Karpas-422 (cell line): ENCODE measurements around the gene CATSPER1. TPM values are rescaled to one million over a fixed set of nuclear protein-coding genes. Genes with fewer than 3 reads are reported as not detected.
A peak's percentile ranks its signal among the peaks of the same experiment; 100 is the strongest.

Source experiments
- DNase-seq: peaks from one replicate; pipeline ENCODE4 v3.0.0-alpha.2; 2015
- H2AFZ ChIP-seq: fragments of 200-600 bp; sonication (generic); 2 replicates; pipeline ENCODE4 v1.6.1; 2014; ENCODE audit warnings: antibody characterized with exemption, low read length, mixed read lengths
- H3K27ac ChIP-seq: fragments of 200-600 bp; sonication (generic); 2 replicates; pipeline ENCODE4 v1.5.1; 2014; ENCODE audit warnings: mild to moderate bottlenecking, low read length, moderate library complexity
- H3K27me3 ChIP-seq: fragments of 200-600 bp; sonication (generic); 2 replicates; pipeline ENCODE4 v1.6.1; 2014; ENCODE audit warnings: low read length, mixed read lengths
- H3K36me3 ChIP-seq: fragments of 200-600 bp; sonication (generic); 2 replicates; pipeline ENCODE4 v1.6.1; 2014; ENCODE audit warnings: low read length, mixed read lengths; ENCODE audit not compliant: insufficient read depth
- H3K4me1 ChIP-seq: fragments of 200-600 bp; sonication (generic); 2 replicates; pipeline ENCODE4 v1.6.1; 2014; ENCODE audit warnings: mild to moderate bottlenecking, low read length, mixed read lengths
- H3K4me2 ChIP-seq: fragments of 200-600 bp; sonication (generic); 2 replicates; pipeline ENCODE4 v1.6.1; 2014; ENCODE audit warnings: low read length, low read depth, mild to moderate bottlenecking; ENCODE audit not compliant: poor library complexity, severe bottlenecking
- H3K4me3 ChIP-seq: fragments of 200-600 bp; sonication (generic); 2 replicates; pipeline ENCODE4 v1.5.1; 2014; ENCODE audit warnings: mild to moderate bottlenecking, antibody characterized with exemption, low read length, mixed read lengths
- H3K79me2 ChIP-seq: fragments of 200-600 bp; sonication (generic); 2 replicates; pipeline ENCODE4 v1.6.1; 2014; ENCODE audit warnings: mild to moderate bottlenecking, low read length, mixed read lengths
- H3K9ac ChIP-seq: fragments of 200-600 bp; sonication (generic); 2 replicates; pipeline ENCODE4 v1.6.0; 2014; ENCODE audit warnings: low read length
- H3K9me2 ChIP-seq: fragments of 200-600 bp; sonication (generic), shearing (Covaris generic); replicated peaks from 2 replicates; pipeline ENCODE4 v1.6.0; 2014; ENCODE audit warnings: mild to moderate bottlenecking, low read length, moderate library complexity; ENCODE audit not compliant: insufficient read depth
- H3K9me3 ChIP-seq: fragments of 300-700, 200-600 bp; sonication (generic); 2 replicates; pipeline ENCODE4 v1.6.1; 2014; ENCODE audit warnings: low read length, mixed read lengths
- H4K20me1 ChIP-seq: fragments of 200-600 bp; sonication (generic); 2 replicates; pipeline ENCODE4 v1.6.1; 2014; ENCODE audit warnings: mild to moderate bottlenecking, antibody characterized with exemption, low read length, low read depth; ENCODE audit not compliant: insufficient read depth
- total RNA-seq: library from RNA; depleted of rRNA; stranded (reverse); fragments of >200 nt; shearing (Covaris generic); gene quantifications from 2 replicates; pipeline ENCODE4 v1.2.3, GENCODE V29; 2014; ENCODE audit warnings: low replicate concordance

The CATSPER1 gene
- total RNA-seq, 1 experiment from 2014 or later, result not detected

- DNase-seq, result peak; percentile 89
- peak overlapping the region; percentile 89 for H3K27ac ChIP-seq
- H3K36me3 ChIP-seq, result peaks cover 43% of the 10 kb centered on the region
- peak overlapping the region; percentile 75 for H3K9ac ChIP-seq
- H3K4me1 ChIP-seq, result peaks cover 56% of the 10 kb centered on the region
- peak overlapping the region; percentile 82 for H3K4me2 ChIP-seq
- H3K27me3 ChIP-seq, result no peaks in the 10 kb centered on the region
- H3K9me2 ChIP-seq, result no peaks in the 10 kb centered on the region
- H3K79me2 ChIP-seq, result peaks cover 53% of the 10 kb centered on the region
- H4K20me1 ChIP-seq, result no peaks in the 10 kb centered on the region
- H3K4me3 ChIP-seq, result peak overlapping the region; percentile 75
- no peak overlapping the region for H2AFZ ChIP-seq
- no peaks in the 10 kb centered on the region for H3K9me3 ChIP-seq
These were observed 42.8 kb upstream of the CATSPER1 start for GRCh38 chr11:66068923-66069714.

- no peaks in the 10 kb centered on the region for H3K9me2 ChIP-seq
- H3K79me2 ChIP-seq, result peaks cover 53% of the 10 kb centered on the region
- peaks cover 45% of the 10 kb centered on the region for H3K36me3 ChIP-seq
- H3K9me3 ChIP-seq, result no peaks in the 10 kb centered on the region
- H4K20me1 ChIP-seq, result no peaks in the 10 kb centered on the region
- H3K4me2 ChIP-seq, result peak overlapping the region; percentile 82
- H3K9ac ChIP-seq, result peak overlapping the region; percentile 75
- H3K4me1 ChIP-seq, result peaks cover 52% of the 10 kb centered on the region
- H3K27me3 ChIP-seq, result no peaks in the 10 kb centered on the region
- H3K4me3 ChIP-seq, result peak overlapping the region; percentile 75
- H2AFZ ChIP-seq, result no peak overlapping the region
- peak overlapping the region; percentile 89 for H3K27ac ChIP-seq
- DNase-seq, result peak; percentile 89
These were observed 42.0 kb upstream of the CATSPER1 start for GRCh38 chr11:66068154-66068821.

GRCh38 chr11:66067640-66068039, 41.4 kb upstream of the CATSPER1 start:
- Histone ChIP-seq H3K79me2 (peaks cover 53% of the 10 kb centered on the region), H3K9ac (no peak overlapping the region), H3K4me1 (peaks cover 45% of the 10 kb centered on the region), H4K20me1 (no peaks in the 10 kb centered on the region), H3K9me3 (no peaks in the 10 kb centered on the region), H3K36me3 (peaks cover 46% of the 10 kb centered on the region), H3K9me2 (no peaks in the 10 kb centered on the region), H3K27ac (no peak overlapping the region), H3K27me3 (no peaks in the 10 kb centered on the region), H2AFZ (no peak overlapping the region), H3K4me3 (no peak overlapping the region), H3K4me2 (no peak overlapping the region)
- DNase-seq, result no peak

- no peak overlapping the region for H3K4me2 ChIP-seq
- DNase-seq, result no peak
- peaks cover 46% of the 10 kb centered on the region for H3K79me2 ChIP-seq
These were observed 40.5 kb upstream of the CATSPER1 start for GRCh38 chr11:66066751-66067150.

GRCh38 chr11:66064571-66064970, 38.3 kb upstream of the CATSPER1 start:
- H3K36me3 ChIP-seq, result peaks cover 68% of the 10 kb centered on the region
- H3K4me1 ChIP-seq, result peaks cover 26% of the 10 kb centered on the region
- no peak overlapping the region for H3K27ac ChIP-seq
- H4K20me1 ChIP-seq, result no peaks in the 10 kb centered on the region
- no peak for DNase-seq
- no peak overlapping the region for H3K4me3 ChIP-seq
- H3K9me3 ChIP-seq, result no peaks in the 10 kb centered on the region
- peaks cover 28% of the 10 kb centered on the region for H3K79me2 ChIP-seq
- no peaks in the 10 kb centered on the region for H3K9me2 ChIP-seq
- no peak overlapping the region for H2AFZ ChIP-seq
- H3K4me2 ChIP-seq, result no peak overlapping the region
- H3K9ac ChIP-seq, result no peak overlapping the region
- no peaks in the 10 kb centered on the region for H3K27me3 ChIP-seq

More at GRCh38 chr11:66066751-66067150, 40.5 kb upstream of the CATSPER1 start:
- no peaks in the 10 kb centered on the region for H3K27me3 ChIP-seq
- H3K4me1 ChIP-seq, result peaks cover 36% of the 10 kb centered on the region
- peak overlapping the region; percentile 6; the same call in 1 of the 2 replicates for H3K9ac ChIP-seq
- no peaks in the 10 kb centered on the region for H4K20me1 ChIP-seq
- no peaks in the 10 kb centered on the region for H3K9me2 ChIP-seq
- no peak overlapping the region for H2AFZ ChIP-seq
- peaks cover 48% of the 10 kb centered on the region for H3K36me3 ChIP-seq
- H3K9me3 ChIP-seq, result no peaks in the 10 kb centered on the region
- H3K27ac ChIP-seq, result no peak overlapping the region
- H3K4me3 ChIP-seq, result no peak overlapping the region

- H3K36me3 ChIP-seq, result peaks cover 74% of the 10 kb centered on the region
- H3K27me3 ChIP-seq, result no peaks in the 10 kb centered on the region
- no peaks in the 10 kb centered on the region for H3K9me2 ChIP-seq
- no peak overlapping the region for H2AFZ ChIP-seq
- no peaks in the 10 kb centered on the region for H4K20me1 ChIP-seq
- H3K4me1 ChIP-seq, result peaks cover 19% of the 10 kb centered on the region
- no peaks in the 10 kb centered on the region for H3K9me3 ChIP-seq
- H3K4me2 ChIP-seq, result no peak overlapping the region
- no peak overlapping the region for H3K9ac ChIP-seq
- no peak overlapping the region for H3K27ac ChIP-seq
- peaks cover 26% of the 10 kb centered on the region for H3K79me2 ChIP-seq
- no peak overlapping the region for H3K4me3 ChIP-seq
- DNase-seq, result no peak
These were observed 37.6 kb upstream of the CATSPER1 start for GRCh38 chr11:66063900-66064299.

GRCh38 chr11:66062408-66062807, 36.1 kb upstream of the CATSPER1 start:
- Histone ChIP-seq H3K27ac (peak overlapping the region; percentile 5; the same call in 1 of the 2 replicates), H3K4me1 (peaks cover 7% of the 10 kb centered on the region), H3K36me3 (peaks cover 67% of the 10 kb centered on the region), H3K4me2 (no peak overlapping the region), H3K9ac (no peak overlapping the region), H4K20me1 (no peaks in the 10 kb centered on the region), H3K27me3 (no peaks in the 10 kb centered on the region), H3K4me3 (no peak overlapping the region), H3K79me2 (peaks cover 26% of the 10 kb centered on the region), H2AFZ (no peak overlapping the region), H3K9me2 (no peaks in the 10 kb centered on the region), H3K9me3 (no peaks in the 10 kb centered on the region)
- DNase-seq, result no peak

GRCh38 chr11:66061268-66061667, 35.0 kb upstream of the CATSPER1 start:
- H3K79me2 ChIP-seq, result peaks cover 29% of the 10 kb centered on the region
- no peaks in the 10 kb centered on the region for H3K9me2 ChIP-seq
- H3K27me3 ChIP-seq, result no peaks in the 10 kb centered on the region
- H2AFZ ChIP-seq, result no peak overlapping the region
- no peaks in the 10 kb centered on the region for H3K9me3 ChIP-seq
- H3K9ac ChIP-seq, result no peak overlapping the region
- H4K20me1 ChIP-seq, result no peaks in the 10 kb centered on the region
- H3K4me1 ChIP-seq, result no peaks in the 10 kb centered on the region; the same call in 1 of the 2 replicates
- peaks cover 73% of the 10 kb centered on the region for H3K36me3 ChIP-seq
- H3K27ac ChIP-seq, result no peak overlapping the region
- no peak for DNase-seq
- no peak overlapping the region for H3K4me2 ChIP-seq
- H3K4me3 ChIP-seq, result no peak overlapping the region
